IMR-90 (cell line): Measurements from ENCODE around the gene NDUFB10.

Experiments
- BHLHE40 ChIP-seq: fragments of 150-350 bp; IDR thresholded peaks from 2 replicates; pipeline ENCODE4 v1.6.1; 2016; ENCODE audit warnings: mild to moderate bottlenecking, low read depth, low read length
- CEBPB ChIP-seq: IDR thresholded peaks from 2 replicates; pipeline ENCODE4 v1.6.1; 2012; ENCODE audit warnings: low read depth, low read length, improper control_type of control experiment
- CHD1 ChIP-seq: IDR thresholded peaks from 2 replicates; pipeline ENCODE4 v1.6.1; 2012; ENCODE audit warnings: low read depth, low read length, improper control_type of control experiment
- CTCF ChIP-seq: conservative IDR thresholded peaks from 2 replicates; pipeline ENCODE4 v1.5.1; 2012; ENCODE audit warnings: mild to moderate bottlenecking, low read depth, low read length, improper control_type of control experiment
- FOS ChIP-seq: fragments of 150-350 bp; IDR thresholded peaks from 2 replicates; pipeline ENCODE4 v1.6.1; 2016; ENCODE audit warnings: low read depth, low read length
- MAFK ChIP-seq: IDR thresholded peaks from 2 replicates; pipeline ENCODE4 v1.6.1; 2012; ENCODE audit warnings: low read depth, low read length, improper control_type of control experiment
- MAZ ChIP-seq: IDR thresholded peaks from 2 replicates; pipeline ENCODE4 v1.6.1; 2012; ENCODE audit warnings: low read depth, mild to moderate bottlenecking, low read length, improper control_type of control experiment, moderate library complexity, borderline replicate concordance
- MXI1 ChIP-seq: IDR thresholded peaks from 2 replicates; pipeline ENCODE4 v1.6.1; 2012; ENCODE audit warnings: low read depth, mild to moderate bottlenecking, low read length, moderate library complexity, borderline replicate concordance
- POLR2A ChIP-seq: IDR thresholded peaks from 2 replicates; pipeline ENCODE4 v1.6.1; 2012; ENCODE audit warnings: mild to moderate bottlenecking, low read depth, low read length
- RAD21 ChIP-seq: IDR thresholded peaks from 2 replicates; pipeline ENCODE4 v1.6.1; 2012; ENCODE audit warnings: low read length, improper control_type of control experiment
- RCOR1 ChIP-seq: IDR thresholded peaks from 2 replicates; pipeline ENCODE4 v1.6.1; 2012; ENCODE audit warnings: mild to moderate bottlenecking, low read length, improper control_type of control experiment; ENCODE audit not compliant: insufficient replicate concordance
- RFX5 ChIP-seq: IDR thresholded peaks from 2 replicates; pipeline ENCODE4 v1.8.0; 2012; ENCODE audit warnings: low read depth, mild to moderate bottlenecking, low read length, moderate library complexity

DNA sequence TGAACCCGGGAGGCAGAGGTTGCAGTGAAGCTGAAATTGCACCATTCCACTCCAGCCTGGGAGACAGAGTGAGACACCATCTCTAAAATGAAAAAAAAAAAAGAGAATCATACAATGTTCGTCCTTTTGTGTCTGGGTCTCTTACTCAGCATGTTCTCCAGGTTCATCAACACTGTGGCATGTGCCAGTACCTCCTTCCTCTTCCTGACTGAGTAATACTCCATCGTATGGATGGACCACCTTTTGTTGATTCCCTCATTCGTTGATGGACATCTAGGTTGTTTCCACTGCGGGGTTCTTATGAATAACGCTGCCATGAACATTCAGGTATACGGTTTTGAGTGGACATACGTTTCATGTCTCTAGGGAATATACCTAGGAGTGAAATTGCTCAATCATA is 37.0 kb upstream of the NDUFB10 start:
- TF ChIP-seq CTCF: no peak
- no peak for TF ChIP-seq POLR2A
- no peak for TF ChIP-seq RCOR1
- no peak for TF ChIP-seq RAD21
- TF ChIP-seq BHLHE40: no peak
- TF ChIP-seq MXI1: no peak
- no peak for TF ChIP-seq CHD1
- no peak for TF ChIP-seq MAFK
- TF ChIP-seq MAZ: no peak
- TF ChIP-seq CEBPB: no peak
- TF ChIP-seq RFX5: no peak
- no peak for TF ChIP-seq FOS
